ENCODE results near the gene LYRM4.

Gene LYRM4

DNA sequence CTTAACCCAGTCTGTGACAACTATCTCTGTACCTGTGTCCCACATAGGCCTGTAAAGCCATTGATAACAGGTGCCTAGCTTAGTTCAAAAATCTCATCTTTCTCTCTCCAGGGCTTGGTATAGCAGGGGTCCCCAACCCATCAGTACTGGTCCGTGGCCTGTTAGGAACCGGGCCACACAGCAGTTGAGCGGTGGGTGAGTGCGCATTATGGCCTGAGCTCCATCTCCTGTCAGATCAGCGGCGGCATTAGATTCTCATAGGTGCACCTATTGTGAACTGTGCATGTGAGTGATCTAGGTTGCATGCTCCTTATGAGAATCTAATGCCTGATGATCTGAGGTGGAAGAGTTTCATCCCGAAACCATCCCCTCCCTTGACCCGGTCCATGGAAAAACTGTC lies 3.4 kb downstream of the LYRM4 start:
- H3K9ac ChIP-seq (ENCODE audit: low read length) = no peak overlapping the region
- peaks cover 8% of the 10 kb centered on the region for H3K4me1 ChIP-seq (ENCODE audit: control insufficient read depth, insufficient read depth, low read length)
- no peak overlapping the region for H3K4me3 ChIP-seq (ENCODE audit: low read length)
- H3K36me3 ChIP-seq (ENCODE audit: control insufficient read depth, insufficient read depth, low read length, severe bottlenecking) = no peaks in the 10 kb centered on the region
- no peaks in the 10 kb centered on the region for H3K9me3 ChIP-seq (ENCODE audit: control insufficient read depth, low read length)
- DNase-seq (ENCODE audit: low read depth) = no peak
- no peaks in the 10 kb centered on the region for H3K27me3 ChIP-seq (replicated peaks; ENCODE audit: control insufficient read depth, insufficient read depth, low read length)

DNA sequence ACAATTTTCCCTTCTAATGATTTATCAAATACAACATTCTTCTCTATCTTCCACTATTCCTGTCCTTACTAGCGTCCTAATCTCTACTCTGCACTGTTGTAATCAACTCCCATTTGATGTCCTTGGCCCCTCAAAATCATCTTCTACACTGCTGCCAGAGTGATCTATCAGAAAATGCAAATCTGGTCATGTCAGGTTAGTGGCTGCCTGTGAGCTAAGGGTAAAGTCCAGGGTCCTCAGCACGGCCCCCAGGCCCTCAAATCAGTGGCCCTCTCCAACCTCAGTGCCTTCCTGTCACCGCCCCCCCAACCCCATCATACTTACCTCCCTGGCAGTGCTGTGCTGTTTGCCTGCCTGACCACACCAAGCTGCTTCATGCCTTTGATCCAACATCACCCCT lies 3.8 kb downstream of the LYRM4 start:
- Histone ChIP-seq H3K36me3 (ENCODE audit: control insufficient read depth, insufficient read depth, low read length, severe bottlenecking) (no peaks in the 10 kb centered on the region), H3K9me3 (ENCODE audit: control insufficient read depth, low read length) (no peaks in the 10 kb centered on the region), H3K4me3 (ENCODE audit: low read length) (no peak overlapping the region), H3K4me1 (ENCODE audit: control insufficient read depth, insufficient read depth, low read length) (peaks cover 8% of the 10 kb centered on the region), H3K9ac (ENCODE audit: low read length) (no peak overlapping the region), H3K27me3 (replicated peaks; ENCODE audit: control insufficient read depth, insufficient read depth, low read length) (no peaks in the 10 kb centered on the region)
- DNase-seq (ENCODE audit: low read depth) = no peak

GRCh38 chr6:5250911-5251310 lies 9.8 kb downstream of the LYRM4 start:
- no peak for DNase-seq (ENCODE audit: low read depth)
- Histone ChIP-seq H3K4me3 (ENCODE audit: low read length) (no peak overlapping the region), H3K27me3 (replicated peaks; ENCODE audit: control insufficient read depth, insufficient read depth, low read length) (no peaks in the 10 kb centered on the region), H3K9me3 (ENCODE audit: control insufficient read depth, low read length) (no peaks in the 10 kb centered on the region), H3K4me1 (ENCODE audit: control insufficient read depth, insufficient read depth, low read length) (peaks cover 5% of the 10 kb centered on the region), H3K9ac (ENCODE audit: low read length) (no peak overlapping the region), H3K36me3 (ENCODE audit: control insufficient read depth, insufficient read depth, low read length, severe bottlenecking) (no peaks in the 10 kb centered on the region)

DNA sequence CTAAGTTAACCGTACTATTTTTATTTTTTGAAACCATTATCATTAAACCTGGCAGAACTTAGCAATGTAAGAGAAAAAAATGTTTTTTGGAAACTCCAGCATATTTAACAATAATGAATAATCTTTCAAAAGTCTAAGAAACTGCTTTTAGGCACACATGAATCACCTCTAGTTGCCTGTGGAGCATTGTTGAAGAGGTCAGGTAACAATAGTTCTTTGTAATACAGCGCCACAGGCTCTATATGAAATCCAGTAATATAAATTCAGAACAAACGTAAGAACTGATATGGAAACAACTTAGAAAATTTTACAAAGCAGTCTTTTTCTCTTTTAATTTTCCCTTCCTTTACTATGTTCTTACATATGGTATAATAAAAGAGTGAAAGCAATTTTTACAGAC lies 10.3 kb downstream of the LYRM4 start:
- Histone ChIP-seq H3K27me3 (replicated peaks; ENCODE audit: control insufficient read depth, insufficient read depth, low read length) (no peaks in the 10 kb centered on the region), H3K4me1 (ENCODE audit: control insufficient read depth, insufficient read depth, low read length) (peaks cover 5% of the 10 kb centered on the region), H3K9me3 (ENCODE audit: control insufficient read depth, low read length) (no peaks in the 10 kb centered on the region), H3K9ac (ENCODE audit: low read length) (no peak overlapping the region), H3K4me3 (ENCODE audit: low read length) (no peak overlapping the region), H3K36me3 (ENCODE audit: control insufficient read depth, insufficient read depth, low read length, severe bottlenecking) (no peaks in the 10 kb centered on the region)
- DNase-seq (ENCODE audit: low read depth) = no peak

DNA sequence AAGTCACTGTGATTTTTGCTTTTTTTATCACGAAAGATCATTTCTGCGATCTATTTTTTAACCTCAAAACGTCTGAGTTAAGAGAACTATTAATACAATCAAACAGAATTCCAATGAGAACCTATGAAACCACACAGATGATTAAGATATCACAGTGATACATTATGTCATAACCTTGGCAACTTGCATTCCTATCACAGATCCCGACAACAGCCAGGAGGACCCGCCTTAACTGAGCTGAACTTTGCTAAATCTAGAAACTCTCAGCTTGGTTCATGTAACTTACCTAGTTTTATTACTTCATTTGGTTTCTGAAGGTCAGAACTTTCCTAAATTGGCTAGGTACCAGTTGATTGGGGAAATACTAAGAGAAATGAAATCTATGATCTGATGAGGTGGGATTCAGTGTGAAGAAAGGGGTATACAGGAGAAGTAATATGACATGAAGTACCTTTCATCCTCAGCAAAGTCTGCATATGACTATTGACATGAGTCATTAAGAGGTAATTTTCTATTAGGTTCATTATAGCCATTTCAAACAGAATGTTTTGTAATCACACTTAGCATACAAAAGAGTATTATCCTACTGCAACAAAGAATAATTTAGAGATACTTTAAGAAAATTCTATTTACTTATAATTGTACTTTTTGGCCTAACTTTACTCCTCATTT lies 11.2 kb downstream of the LYRM4 start:
- H3K4me3 ChIP-seq (ENCODE audit: low read length) = no peak overlapping the region
- DNase-seq (ENCODE audit: low read depth) = no peak

GRCh38 chr6:5248302-5249098 lies 12.2 kb downstream of the LYRM4 start:
- H3K4me1 ChIP-seq (ENCODE audit: control insufficient read depth, insufficient read depth, low read length) = peaks cover 5% of the 10 kb centered on the region
- H3K36me3 ChIP-seq (ENCODE audit: control insufficient read depth, insufficient read depth, low read length, severe bottlenecking) = no peaks in the 10 kb centered on the region
- H3K4me3 ChIP-seq (ENCODE audit: low read length) = no peak overlapping the region
- no peak overlapping the region for H3K9ac ChIP-seq (ENCODE audit: low read length)
- no peaks in the 10 kb centered on the region for H3K27me3 ChIP-seq (replicated peaks; ENCODE audit: control insufficient read depth, insufficient read depth, low read length)
- DNase-seq (ENCODE audit: low read depth) = no peak
- no peaks in the 10 kb centered on the region for H3K9me3 ChIP-seq (ENCODE audit: control insufficient read depth, low read length)

More for the DNA sequence above, 11.2 kb downstream of the LYRM4 start:
- Histone ChIP-seq H3K4me1 (ENCODE audit: control insufficient read depth, insufficient read depth, low read length) (peaks cover 5% of the 10 kb centered on the region), H3K36me3 (ENCODE audit: control insufficient read depth, insufficient read depth, low read length, severe bottlenecking) (no peaks in the 10 kb centered on the region), H3K27me3 (replicated peaks; ENCODE audit: control insufficient read depth, insufficient read depth, low read length) (no peaks in the 10 kb centered on the region), H3K9me3 (ENCODE audit: control insufficient read depth, low read length) (no peaks in the 10 kb centered on the region), H3K9ac (ENCODE audit: low read length) (no peak overlapping the region)

- H3K4me3 ChIP-seq (ENCODE audit: low read length) = no peak overlapping the region
- H3K9me3 ChIP-seq (ENCODE audit: control insufficient read depth, low read length) = no peaks in the 10 kb centered on the region
Observed at GRCh38 chr6:5247201-5247600, 13.5 kb downstream of the LYRM4 start.

DNA sequence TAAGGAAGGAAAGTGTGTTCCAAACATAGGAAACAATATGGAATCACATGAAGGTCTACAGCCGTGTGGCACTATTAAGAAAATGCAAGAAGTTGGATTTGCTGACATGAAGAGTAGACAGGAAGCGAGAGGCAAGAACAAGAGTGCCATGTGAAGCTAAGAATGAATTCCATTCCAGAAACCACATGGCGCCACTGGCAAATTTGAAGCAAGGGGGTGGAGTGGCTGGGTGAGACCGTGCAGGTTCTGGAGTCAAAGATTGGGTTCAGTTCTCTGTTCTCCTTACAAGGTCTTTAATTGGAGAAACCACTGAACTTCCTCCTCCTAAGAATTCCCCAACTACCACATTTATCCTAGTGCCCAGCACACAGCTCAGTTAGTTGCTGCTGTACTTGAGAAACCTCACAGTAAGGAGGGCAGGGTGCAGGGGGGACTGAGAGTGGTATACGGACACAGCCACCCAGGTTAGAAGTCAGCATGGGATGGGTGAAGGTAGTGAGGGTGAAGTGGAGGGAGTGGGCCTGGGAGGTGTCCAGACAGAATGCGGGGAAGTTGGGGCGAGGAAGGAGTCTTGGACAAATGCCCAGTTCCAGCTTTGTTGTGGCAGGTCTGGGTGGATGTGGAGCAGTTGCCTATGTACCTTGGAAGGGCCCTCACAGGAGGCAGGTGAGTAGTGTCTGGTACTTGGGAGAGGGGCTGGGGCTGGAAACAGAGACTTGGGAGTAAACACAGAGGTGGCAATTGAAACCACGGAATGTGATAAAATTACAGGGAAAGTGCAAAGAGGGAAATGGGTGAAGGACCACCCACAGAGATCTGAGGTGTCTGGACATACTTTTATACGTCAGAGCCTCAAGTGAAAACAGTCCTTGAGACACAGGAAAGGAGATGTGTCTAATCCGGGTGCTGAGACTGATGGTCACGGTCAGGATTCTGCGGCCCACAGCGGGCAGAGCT lies 14.3 kb downstream of the LYRM4 start:
- Histone ChIP-seq H3K36me3 (ENCODE audit: control insufficient read depth, insufficient read depth, low read length, severe bottlenecking) (peaks cover under 1% of the 10 kb centered on the region), H3K4me3 (ENCODE audit: low read length) (no peak overlapping the region), H3K4me1 (ENCODE audit: control insufficient read depth, insufficient read depth, low read length) (peaks cover 5% of the 10 kb centered on the region), H3K9ac (ENCODE audit: low read length) (no peak overlapping the region), H3K9me3 (ENCODE audit: control insufficient read depth, low read length) (no peaks in the 10 kb centered on the region), H3K27me3 (replicated peaks; ENCODE audit: control insufficient read depth, insufficient read depth, low read length) (no peaks in the 10 kb centered on the region)
- no peak for DNase-seq (ENCODE audit: low read depth)

More at GRCh38 chr6:5247201-5247600, 13.5 kb downstream of the LYRM4 start:
- Histone ChIP-seq H3K27me3 (replicated peaks; ENCODE audit: control insufficient read depth, insufficient read depth, low read length) (no peaks in the 10 kb centered on the region), H3K9ac (ENCODE audit: low read length) (no peak overlapping the region), H3K4me1 (ENCODE audit: control insufficient read depth, insufficient read depth, low read length) (peaks cover 5% of the 10 kb centered on the region), H3K36me3 (ENCODE audit: control insufficient read depth, insufficient read depth, low read length, severe bottlenecking) (no peaks in the 10 kb centered on the region)
- DNase-seq (ENCODE audit: low read depth) = no peak

DNA sequence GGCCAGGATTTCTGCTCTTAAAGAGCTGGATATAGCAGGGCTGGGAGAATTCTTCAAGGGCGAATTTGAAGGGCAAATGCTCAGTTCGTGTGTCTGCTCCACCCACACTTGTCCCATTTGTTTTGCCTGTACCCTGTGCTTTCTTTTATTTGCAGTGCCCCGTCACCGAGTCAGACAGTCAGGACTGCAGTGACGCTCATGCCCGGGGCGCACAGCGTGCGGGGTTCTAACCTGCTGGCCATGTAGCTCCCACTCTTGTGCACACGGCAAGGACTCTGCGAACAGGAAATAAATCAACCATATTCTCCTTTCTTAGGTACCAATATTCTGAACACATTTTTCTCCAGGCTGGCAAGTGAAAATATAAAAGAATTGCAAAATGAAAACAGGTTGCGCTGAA lies 17.7 kb downstream of the LYRM4 start:
- peaks cover 2% of the 10 kb centered on the region for H3K36me3 ChIP-seq (ENCODE audit: control insufficient read depth, insufficient read depth, low read length, severe bottlenecking)
- H3K9me3 ChIP-seq (ENCODE audit: control insufficient read depth, low read length) = no peaks in the 10 kb centered on the region
- H3K4me3 ChIP-seq (ENCODE audit: low read length) = no peak overlapping the region
- no peaks in the 10 kb centered on the region for H3K27me3 ChIP-seq (replicated peaks; ENCODE audit: control insufficient read depth, insufficient read depth, low read length)
- H3K4me1 ChIP-seq (ENCODE audit: control insufficient read depth, insufficient read depth, low read length) = no peaks in the 10 kb centered on the region
- no peak for DNase-seq (ENCODE audit: low read depth)
- H3K9ac ChIP-seq (ENCODE audit: low read length) = no peak overlapping the region

- no peaks in the 10 kb centered on the region for H3K9me3 ChIP-seq (ENCODE audit: control insufficient read depth, low read length)
- DNase-seq (ENCODE audit: low read depth) = no peak
- no peaks in the 10 kb centered on the region for H3K4me1 ChIP-seq (ENCODE audit: control insufficient read depth, insufficient read depth, low read length)
- no peaks in the 10 kb centered on the region for H3K27me3 ChIP-seq (replicated peaks; ENCODE audit: control insufficient read depth, insufficient read depth, low read length)
- H3K9ac ChIP-seq (ENCODE audit: low read length) = no peak overlapping the region
- no peak overlapping the region for H3K4me3 ChIP-seq (ENCODE audit: low read length)
- H3K36me3 ChIP-seq (ENCODE audit: control insufficient read depth, insufficient read depth, low read length, severe bottlenecking) = peaks cover 2% of the 10 kb centered on the region
Observed at GRCh38 chr6:5241252-5241651, 19.5 kb downstream of the LYRM4 start.

- H3K4me1 ChIP-seq (ENCODE audit: control insufficient read depth, insufficient read depth, low read length) = no peaks in the 10 kb centered on the region
- no peaks in the 10 kb centered on the region for H3K9me3 ChIP-seq (ENCODE audit: control insufficient read depth, low read length)
- H3K27me3 ChIP-seq (replicated peaks; ENCODE audit: control insufficient read depth, insufficient read depth, low read length) = no peaks in the 10 kb centered on the region
- no peak overlapping the region for H3K9ac ChIP-seq (ENCODE audit: low read length)
- no peak overlapping the region for H3K4me3 ChIP-seq (ENCODE audit: low read length)
- no peak for DNase-seq (ENCODE audit: low read depth)
- H3K36me3 ChIP-seq (ENCODE audit: control insufficient read depth, insufficient read depth, low read length, severe bottlenecking) = peaks cover 7% of the 10 kb centered on the region
Observed at GRCh38 chr6:5238336-5238735, 22.4 kb downstream of the LYRM4 start.
